Tibial nerve (tissue), 4 donors: Measurements from ENCODE around the gene LIPN. TPM values are rescaled to one million over a fixed set of nuclear protein-coding genes. Genes with fewer than 3 reads are reported as not detected.

ENCODE experiments used
- DNase-seq, 2 donors: peaks; one replicate each; pipeline ENCODE4 v3.0.0-alpha.2; 2019; ENCODE audit warnings: low spot score in 2 of 2
- H3K27ac ChIP-seq, 4 donors: fragments of 200-600 bp; sonication (generic) in 3 of 4; one replicate each; pipeline ENCODE4 v1.5.1; 2017 to 2019; ENCODE audit warnings: mild to moderate bottlenecking in 1 of 4
- H3K27me3 ChIP-seq, 2 donors: fragments of 200-600 bp; sonication (generic) in 1 of 2; one replicate each; pipeline versions ENCODE4 v1.5.1 to v1.6.0; 2017 to 2019
- H3K36me3 ChIP-seq, 3 donors: fragments of 200-600 bp; sonication (generic); one replicate each; pipeline ENCODE4 v1.5.1; 2018 to 2019
- H3K4me1 ChIP-seq, 4 donors: fragments of 200-600 bp; sonication (generic) in 3 of 4; one replicate each; pipeline ENCODE4 v1.5.1; 2017 to 2019
- H3K4me3 ChIP-seq, 4 donors: fragments of 200-600 bp; sonication (generic) in 3 of 4; one replicate each; pipeline ENCODE4 v1.5.1; 2017 to 2019; ENCODE audit warnings: mild to moderate bottlenecking in 1 of 4, moderate library complexity in 1 of 4
- H3K9me3 ChIP-seq, 4 donors: fragments of 200-600 bp; sonication (generic) in 3 of 4; one replicate each; pipeline ENCODE4 v1.5.1; 2017 to 2019
- CTCF ChIP-seq, 5 experiments: fragments of 200-600 bp in 3 of 5; fragments of 450-650 bp in 2 of 5; sonication (generic) in 3 of 5; IDR thresholded peaks; one replicate each; pipeline ENCODE4 v1.5.1; 2016 to 2019; ENCODE audit warnings: antibody characterized with exemption in 5 of 5, mild to moderate bottlenecking in 3 of 5, moderate library complexity in 2 of 5
- EP300 ChIP-seq, 2 donors: sonication (generic); formaldehyde crosslinking; IDR thresholded peaks; one replicate each; pipeline ENCODE4 v1.6.1; 2017; ENCODE audit warnings: antibody characterized with exemption in 2 of 2, mild to moderate bottlenecking in 1 of 2
- POLR2A ChIP-seq, 2 donors: fragments of 450-650 bp; IDR thresholded peaks; one replicate each; pipeline ENCODE4 v1.6.1; 2017; ENCODE audit warnings: antibody characterized with exemption in 2 of 2, mild to moderate bottlenecking in 2 of 2, moderate library complexity in 2 of 2
- WGBS, 2 donors: methylation state at CpG; one replicate each; pipeline ENCODE4 v1.1.5; 2018; 5-methylcytosine and 5-hydroxymethylcytosine counted together
- total RNA-seq, 4 donors: library from RNA; depleted of rRNA; stranded (reverse); fragments of >200 nt; gene quantifications; one replicate each; pipeline ENCODE4 v1.1.0, GENCODE V29; 2016

Gene LIPN
- total RNA-seq, 4 donors from 2014 or later = not detected

GRCh38 chr10:88783724-88784123, 23.9 kb downstream of the LIPN start:
- no peak overlapping the region for H3K27ac ChIP-seq
- no peaks in the 10 kb centered on the region for H3K4me1 ChIP-seq
- DNase-seq = no peak
- no peaks in the 10 kb centered on the region for H3K9me3 ChIP-seq
- no peaks in the 10 kb centered on the region for H3K36me3 ChIP-seq
- no peak for TF ChIP-seq CTCF (IDR thresholded peaks at IDR 0.05)
- TF ChIP-seq POLR2A (IDR thresholded peaks at IDR 0.05) = no peak
- TF ChIP-seq EP300 (IDR thresholded peaks at IDR 0.05) = no peak
- H3K27me3 ChIP-seq = no peaks in the 10 kb centered on the region
- WGBS, 2 donors = 66% methylated on average over 3 of the region's 3 CpGs
- no peak overlapping the region for H3K4me3 ChIP-seq

- no peaks in the 10 kb centered on the region for H3K9me3 ChIP-seq
- DNase-seq = no peak
- no peaks in the 10 kb centered on the region for H3K27me3 ChIP-seq
- TF ChIP-seq CTCF (IDR thresholded peaks at IDR 0.05) (no peak), EP300 (IDR thresholded peaks at IDR 0.05) (no peak), POLR2A (IDR thresholded peaks at IDR 0.05) (no peak)
- no peak overlapping the region for H3K4me3 ChIP-seq
- no peaks in the 10 kb centered on the region for H3K36me3 ChIP-seq
- no peak overlapping the region for H3K27ac ChIP-seq
- WGBS, 2 donors = 87 to 93% methylated on average over 10 of the region's 10 CpGs
- no peaks in the 10 kb centered on the region for H3K4me1 ChIP-seq
Measured at GRCh38 chr10:88786032-88786770, 26.4 kb downstream of the LIPN start.

GRCh38 chr10:88787463-88787862, 27.6 kb downstream of the LIPN start:
- H3K4me1 ChIP-seq = no peaks in the 10 kb centered on the region
- no peak overlapping the region for H3K27ac ChIP-seq
- TF ChIP-seq POLR2A (IDR thresholded peaks at IDR 0.05) (no peak), CTCF (IDR thresholded peaks at IDR 0.05) (no peak), EP300 (IDR thresholded peaks at IDR 0.05) (no peak)
- no peaks in the 10 kb centered on the region for H3K36me3 ChIP-seq
- no peaks in the 10 kb centered on the region for H3K27me3 ChIP-seq
- 66 to 69% methylated on average over 5 of the region's 5 CpGs for WGBS, 2 donors
- no peak for DNase-seq
- no peak overlapping the region for H3K4me3 ChIP-seq
- no peaks in the 10 kb centered on the region for H3K9me3 ChIP-seq

- Histone ChIP-seq H3K4me3 (no peak overlapping the region), H3K27me3 (no peaks in the 10 kb centered on the region), H3K27ac (no peak overlapping the region), H3K36me3 (no peaks in the 10 kb centered on the region), H3K4me1 (no peaks in the 10 kb centered on the region), H3K9me3 (no peaks in the 10 kb centered on the region)
- DNase-seq = no peak
- TF ChIP-seq CTCF (IDR thresholded peaks at IDR 0.05) (no peak), POLR2A (IDR thresholded peaks at IDR 0.05) (no peak), EP300 (IDR thresholded peaks at IDR 0.05) (no peak)
Measured at GRCh38 chr10:88788924-88789323, 29.1 kb downstream of the LIPN start.

- no peak for DNase-seq
Measured at GRCh38 chr10:88791924-88792323, 32.1 kb downstream of the LIPN start.

More at GRCh38 chr10:88791924-88792323, 32.1 kb downstream of the LIPN start:
- Histone ChIP-seq H3K4me1 (no peaks in the 10 kb centered on the region), H3K4me3 (no peak overlapping the region), H3K9me3 (no peaks in the 10 kb centered on the region), H3K27me3 (no peaks in the 10 kb centered on the region), H3K36me3 (no peaks in the 10 kb centered on the region), H3K27ac (no peak overlapping the region)
- TF ChIP-seq CTCF (IDR thresholded peaks at IDR 0.05) = peak in 2 of 5 experiments; percentile 15 to 25
- TF ChIP-seq POLR2A (IDR thresholded peaks at IDR 0.05) = no peak
- WGBS, 2 donors = 52 to 57% methylated on average over 2 of the region's 2 CpGs
